SIG-M5 treated with dmso at 0.1 percent for 504 hours (cell line): ENCODE measurements around the gene PIK3R1.
A peak's percentile ranks its signal among the peaks of the same experiment; 100 is the strongest.

Experiments
- DNase-seq: peaks from one replicate; lab custom pipeline; 2025; ENCODE audit not compliant: unreplicated experiment; lab: John Stamatoyannopoulos, UW

PIK3R1 gene

DNA sequence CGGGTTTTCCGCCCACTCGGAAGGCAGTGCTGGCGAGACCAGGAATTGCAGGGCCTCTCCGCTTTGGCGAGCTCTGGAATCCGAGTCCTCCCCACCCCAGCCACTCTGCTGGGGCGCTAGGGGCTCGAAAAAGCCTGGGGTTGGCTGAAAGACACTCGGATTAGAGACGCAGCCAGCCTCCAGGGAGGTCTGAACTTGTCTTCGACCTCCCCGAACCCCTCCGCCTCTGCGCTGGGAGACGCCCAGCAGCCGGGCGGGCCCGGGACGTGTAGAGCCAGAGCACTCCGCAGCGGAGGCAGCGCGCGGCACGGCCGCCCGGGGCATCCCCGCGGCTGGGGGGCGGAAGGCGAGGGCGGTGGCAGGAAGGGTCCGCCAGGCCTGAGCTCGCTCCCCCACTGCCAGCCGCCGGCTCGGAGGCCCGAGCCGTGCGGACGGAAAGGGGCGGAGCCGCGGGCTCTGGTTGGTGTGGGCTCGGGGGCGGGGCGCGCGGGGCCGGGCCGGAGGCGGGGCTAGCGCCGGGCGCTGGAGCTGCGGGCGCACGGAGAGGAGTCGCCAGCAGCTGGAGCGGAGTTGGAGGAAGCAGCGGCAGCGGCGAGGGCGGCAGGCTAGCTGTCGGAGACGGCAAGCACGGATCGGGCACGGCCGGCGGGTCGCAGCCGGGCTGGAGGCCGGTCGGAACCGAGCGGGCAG, at the start of gene PIK3R1:
TSS of gene PIK3R1 (plus strand) at position 549 of the 690 bp plus-strand sequence. CDS start 10,920 bp downstream, outside the sequence.
- peak; percentile 93 for DNase-seq

DNA sequence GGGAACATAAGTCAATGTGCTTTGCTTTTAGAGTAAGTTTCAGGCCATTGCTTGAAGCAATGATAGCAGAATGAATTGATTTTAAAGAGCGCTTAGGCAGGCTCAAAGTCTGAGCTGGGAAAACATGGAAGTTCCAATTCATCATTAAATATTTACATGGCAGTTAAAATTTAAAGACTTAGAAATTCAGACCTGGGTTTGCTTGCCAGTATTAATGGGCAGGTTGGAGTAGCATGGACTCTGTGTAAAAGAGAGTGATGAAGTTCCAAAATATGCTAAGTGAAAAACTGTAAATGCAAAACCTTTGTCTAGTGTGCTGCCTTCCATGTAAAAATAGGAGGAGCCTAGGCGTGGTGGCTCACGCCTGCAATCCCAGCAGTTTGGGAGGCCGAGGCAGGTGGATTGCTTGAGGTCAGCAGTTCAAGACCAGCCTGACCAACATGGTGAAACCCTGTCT, 48.3 kb upstream of the PIK3R1 start:
- DNase-seq = no peak

DNA sequence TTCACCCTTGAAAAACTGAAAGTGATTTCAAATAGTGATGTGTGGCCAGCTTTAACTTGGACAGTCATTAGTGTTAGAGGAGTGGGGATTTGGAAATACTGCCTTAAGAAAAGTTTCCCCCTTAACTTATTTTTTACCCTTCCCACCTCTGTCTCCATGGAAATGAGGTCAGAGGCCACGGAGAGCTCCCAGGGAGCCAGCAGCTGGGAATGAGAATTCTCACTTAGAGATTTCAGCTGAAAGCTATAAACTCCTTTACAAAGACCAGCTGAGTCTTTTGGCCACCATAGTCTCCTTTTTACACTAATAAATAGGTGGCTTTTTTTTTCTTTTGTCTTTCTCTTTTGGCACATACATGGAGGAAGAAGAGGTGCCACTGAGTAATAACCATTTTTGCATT, 45.7 kb upstream of the PIK3R1 start:
- no peak for DNase-seq

DNA sequence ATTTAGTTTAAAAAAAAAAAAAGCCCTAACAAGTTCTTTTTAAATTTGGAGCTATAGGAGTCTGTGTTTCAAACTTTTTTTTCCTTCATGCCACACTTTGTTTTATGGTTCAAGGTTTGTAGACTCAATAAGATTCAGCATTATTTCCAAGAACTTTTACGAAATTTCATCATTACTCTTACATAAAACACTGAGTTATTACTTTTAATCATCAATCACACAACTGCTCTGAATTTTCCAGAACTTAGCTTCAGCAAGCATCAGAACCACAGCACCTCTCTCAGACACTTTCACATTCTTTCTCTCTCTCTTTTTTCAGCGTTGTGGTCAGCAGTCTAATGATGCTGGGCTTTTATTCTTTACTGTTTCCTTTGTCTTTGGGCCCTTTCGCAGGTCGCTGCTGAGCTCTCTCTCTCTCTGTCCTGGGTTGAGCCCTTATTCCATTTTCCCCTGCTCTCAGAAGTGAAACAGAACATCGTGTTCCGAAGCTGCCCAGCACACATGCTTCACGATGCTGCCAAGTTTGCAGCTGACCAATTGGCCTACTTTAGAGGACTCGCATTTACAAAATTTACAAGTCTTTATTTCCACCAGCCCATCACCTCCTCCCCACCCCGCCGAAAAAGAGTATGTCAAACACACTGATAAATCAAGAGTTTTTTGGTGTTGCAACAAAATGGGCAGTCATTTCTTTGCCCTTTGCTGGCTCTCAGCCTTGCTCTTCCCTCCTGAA, 44.6 kb upstream of the PIK3R1 start:
- no peak for DNase-seq

DNA sequence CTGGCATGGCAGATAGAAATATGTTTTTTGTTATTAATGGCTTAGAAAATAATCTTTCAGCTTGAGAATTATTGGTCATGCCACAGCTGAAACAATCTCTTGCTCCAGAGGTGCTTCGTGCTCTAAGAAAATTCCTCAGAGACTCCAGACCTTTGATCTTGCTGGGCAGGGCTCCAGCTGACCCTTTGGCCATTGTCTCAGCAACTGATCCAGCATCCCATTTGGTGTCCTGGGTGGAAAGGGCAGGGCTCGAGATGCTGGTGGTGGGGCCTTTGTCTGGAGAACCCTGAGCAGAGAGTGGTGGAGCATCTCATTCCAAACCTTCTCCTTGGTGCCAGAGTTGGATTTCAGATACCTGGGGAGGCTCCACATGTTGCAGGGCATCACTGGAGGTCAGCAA, 43.2 kb upstream of the PIK3R1 start:
- DNase-seq = no peak

DNA sequence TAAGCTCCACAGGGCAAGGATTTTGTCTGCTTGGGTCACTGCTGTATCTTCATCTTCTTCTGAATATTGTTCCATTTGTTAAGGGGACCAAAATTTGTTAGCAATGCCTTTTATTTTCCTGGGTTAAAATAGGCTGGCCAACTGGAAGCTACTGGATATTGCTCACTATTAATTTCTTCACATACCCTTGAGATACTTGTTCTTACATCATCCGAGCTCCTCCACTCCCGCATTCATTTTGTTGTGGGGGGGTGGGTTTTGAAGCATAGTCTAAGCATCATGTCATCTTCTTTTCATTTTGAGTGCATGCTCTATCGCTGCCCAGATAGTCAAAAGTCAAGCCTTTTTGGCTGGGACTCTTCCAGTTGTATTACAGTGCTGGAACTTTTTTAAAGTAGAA, 42.5 kb upstream of the PIK3R1 start:
- DNase-seq = no peak

DNA sequence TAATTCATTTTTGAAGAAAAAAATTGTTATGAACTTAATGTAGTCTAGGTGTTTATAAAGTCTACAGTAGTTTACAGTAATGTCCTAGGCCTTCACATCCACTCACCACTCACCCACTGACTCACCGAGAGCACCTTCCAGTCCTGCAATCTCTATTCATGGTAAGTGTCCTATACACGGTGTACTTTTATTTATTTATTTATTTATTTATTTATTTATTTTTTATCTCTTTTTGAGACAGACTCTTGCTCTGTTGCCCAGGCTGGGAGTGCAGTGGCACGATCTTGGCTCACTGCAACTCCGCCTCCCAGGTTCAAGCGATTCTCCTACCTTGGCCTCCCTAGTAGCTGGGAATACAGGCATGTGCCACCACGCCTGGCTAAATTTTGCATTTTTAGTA, 39.3 kb upstream of the PIK3R1 start:
- no peak for DNase-seq

DNA sequence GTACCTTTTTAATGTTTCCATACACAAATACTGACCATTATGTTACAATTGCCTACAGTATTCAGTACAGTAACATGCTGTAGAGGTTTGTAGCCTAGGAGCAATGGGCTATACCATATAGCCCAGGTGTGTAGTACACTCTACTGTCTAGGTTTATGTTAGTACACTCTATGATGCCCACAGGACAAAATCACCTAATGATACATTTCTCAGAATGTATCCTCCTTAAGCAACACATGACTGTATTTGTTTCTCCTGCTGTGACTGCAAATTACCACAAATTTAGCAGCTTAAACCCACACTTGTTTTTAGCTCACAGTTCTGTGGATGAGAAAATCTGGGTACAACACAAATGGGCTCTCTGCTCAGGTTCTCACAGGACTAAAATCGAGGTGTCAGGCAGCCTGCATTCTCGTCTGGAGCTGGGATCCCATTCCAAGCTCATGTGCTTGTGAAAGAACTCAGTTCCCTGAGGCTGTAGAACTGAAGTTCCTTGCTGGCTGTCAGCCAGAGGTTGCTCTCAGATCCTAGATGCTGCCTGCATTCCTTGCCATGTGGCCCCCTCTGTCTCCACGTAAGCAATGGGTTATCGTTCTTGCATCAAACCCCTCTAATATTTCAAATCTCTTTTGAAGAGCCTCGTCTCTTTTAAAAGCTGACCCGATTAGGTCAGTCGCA, 38.6 kb upstream of the PIK3R1 start:
- DNase-seq = no peak

DNA sequence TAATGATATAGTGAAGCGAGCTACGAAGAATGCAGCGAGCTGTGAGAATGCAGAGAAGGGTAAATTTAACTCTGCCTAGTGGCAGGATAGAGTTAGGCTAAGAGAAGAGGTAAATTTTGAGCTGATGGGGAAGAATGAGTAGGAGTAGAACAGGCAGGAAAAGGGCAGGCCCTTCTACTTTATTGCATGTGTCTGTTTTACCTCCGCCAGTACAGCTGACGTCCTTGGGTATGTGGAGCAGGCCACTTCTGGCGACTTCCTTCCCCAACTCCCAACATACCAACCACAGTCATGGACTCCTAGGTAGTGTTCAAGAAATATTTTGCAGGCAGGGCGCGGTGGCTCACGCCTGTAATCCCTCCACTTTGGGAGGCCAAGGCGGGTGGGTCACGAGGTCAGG, 37.9 kb upstream of the PIK3R1 start:
- DNase-seq = no peak

DNA sequence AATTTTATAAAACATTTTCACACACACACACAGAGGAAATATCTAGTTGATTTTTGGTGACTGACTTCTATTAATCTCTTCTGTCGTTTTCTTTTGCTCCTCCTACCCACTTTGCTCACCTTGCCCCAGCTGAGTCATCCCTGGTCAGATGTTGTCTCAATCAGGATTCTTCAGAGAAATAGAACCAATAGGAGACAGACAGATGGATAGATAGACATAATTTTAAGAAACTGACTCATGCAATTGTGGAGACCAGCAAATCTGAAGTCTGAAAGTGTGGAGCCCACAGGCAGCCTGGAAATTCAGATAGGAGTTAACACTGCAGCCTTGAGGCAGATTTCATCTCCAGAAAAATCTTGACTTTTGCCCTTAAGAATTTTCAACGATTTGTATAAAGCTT, 37.0 kb upstream of the PIK3R1 start:
- DNase-seq = no peak

DNA sequence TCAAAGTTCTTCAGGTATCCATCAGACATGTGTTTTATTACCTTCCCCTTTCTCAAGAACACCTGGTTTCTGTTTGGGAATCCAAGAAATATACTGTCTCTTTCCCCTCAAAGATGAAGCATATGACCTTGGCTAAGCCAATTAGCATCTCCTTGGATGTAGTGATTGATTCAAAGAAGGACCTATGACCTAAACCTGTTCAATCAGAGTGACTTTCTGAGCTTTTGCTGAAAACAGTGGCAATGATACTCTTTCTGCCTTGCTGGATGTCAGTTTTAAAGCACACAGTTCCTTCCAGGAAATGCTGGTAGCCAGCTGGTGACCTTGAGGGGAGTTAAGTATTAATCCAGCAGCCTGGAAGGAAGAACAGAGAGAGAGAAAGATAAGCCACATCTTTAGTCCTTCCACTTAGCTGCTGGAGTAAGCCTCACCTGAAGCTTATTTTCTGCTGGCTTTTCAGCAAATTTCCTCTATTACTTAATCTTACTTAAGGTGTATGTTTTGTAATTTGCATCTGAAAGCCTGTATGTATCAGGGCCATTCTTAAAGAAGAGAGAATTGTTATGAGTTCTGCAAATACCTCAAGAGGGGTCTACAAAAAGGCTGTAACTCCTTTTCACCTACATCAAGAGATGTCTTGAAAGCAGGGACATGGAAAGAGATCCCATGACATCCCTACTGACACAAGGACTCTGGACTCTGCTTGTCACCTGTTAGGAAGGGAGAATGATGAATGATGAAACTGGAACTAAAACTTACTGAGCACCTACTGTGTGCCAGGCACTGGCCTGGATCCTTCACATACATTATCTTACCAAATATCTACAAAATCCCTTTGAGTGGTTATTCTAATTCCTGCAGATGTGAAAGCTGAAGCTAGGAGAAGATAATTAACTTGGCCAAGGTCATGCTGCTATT, 35.2 kb upstream of the PIK3R1 start:
- no peak for DNase-seq

DNA sequence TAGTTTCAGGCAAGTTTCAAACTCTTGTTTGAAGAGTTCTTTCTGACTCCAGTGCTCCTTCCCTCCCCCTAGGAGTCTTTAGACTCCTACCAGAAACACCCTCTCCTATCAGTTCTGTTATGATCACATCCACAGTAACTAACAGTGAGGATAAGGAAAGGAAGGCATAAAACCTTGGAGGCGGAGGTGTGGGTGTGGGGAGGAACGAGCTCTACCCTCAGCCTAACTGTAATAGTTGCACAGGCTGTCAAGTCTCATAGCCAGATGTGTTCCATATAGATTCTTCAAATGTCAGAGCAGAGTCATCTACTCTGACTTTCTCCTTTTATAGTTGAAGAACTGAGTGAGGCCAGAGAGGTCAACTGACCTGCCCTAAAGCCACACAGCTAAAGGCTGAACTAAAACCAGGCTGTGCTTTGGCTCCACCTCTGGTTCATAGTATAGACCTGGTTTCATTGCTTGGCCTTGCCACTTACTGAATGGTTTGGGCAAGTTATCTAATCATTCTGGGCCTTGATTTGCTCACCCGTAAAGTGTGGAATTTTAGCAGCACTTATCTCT, 34.4 kb upstream of the PIK3R1 start:
- DNase-seq = no peak

DNA sequence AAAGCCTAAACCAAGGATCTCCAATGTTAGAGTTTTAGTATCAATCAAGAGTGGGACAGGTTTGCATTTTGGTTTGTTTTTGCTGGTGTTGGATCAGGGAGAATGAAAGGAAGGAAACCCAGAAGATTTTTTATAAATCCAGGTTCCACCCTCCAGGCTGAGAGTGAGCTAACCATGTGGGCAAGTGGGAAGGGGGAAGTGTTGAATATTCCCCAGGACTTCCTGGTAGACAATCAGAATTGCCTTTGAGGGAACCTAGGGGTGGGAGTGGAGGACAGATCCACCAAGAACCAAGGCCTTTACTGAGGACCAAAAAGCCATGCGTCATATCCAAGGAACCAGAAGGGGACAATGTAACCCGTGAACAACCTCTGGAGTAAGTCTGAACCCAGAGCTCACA, 33.5 kb upstream of the PIK3R1 start:
- DNase-seq = no peak

DNA sequence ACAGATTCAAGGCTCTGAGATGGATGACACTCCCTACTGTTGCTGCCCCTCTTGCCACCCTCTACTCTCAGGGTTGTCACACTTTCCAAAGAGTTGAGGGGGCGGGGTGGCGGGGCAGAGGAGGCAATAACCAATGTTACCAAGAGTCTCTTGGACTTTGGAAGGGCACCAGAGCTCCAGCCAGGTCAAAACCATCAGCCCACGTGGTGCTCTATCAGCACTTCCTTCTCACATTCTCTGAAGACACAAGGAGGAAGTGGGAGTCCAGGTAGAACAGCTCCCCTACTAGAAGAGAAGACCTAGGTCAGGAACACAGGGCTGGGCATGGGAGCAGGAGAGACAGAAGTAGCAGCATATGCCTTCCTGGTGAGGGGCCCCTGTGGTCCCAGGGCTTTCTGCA, 33.0 kb upstream of the PIK3R1 start:
- DNase-seq = no peak

DNA sequence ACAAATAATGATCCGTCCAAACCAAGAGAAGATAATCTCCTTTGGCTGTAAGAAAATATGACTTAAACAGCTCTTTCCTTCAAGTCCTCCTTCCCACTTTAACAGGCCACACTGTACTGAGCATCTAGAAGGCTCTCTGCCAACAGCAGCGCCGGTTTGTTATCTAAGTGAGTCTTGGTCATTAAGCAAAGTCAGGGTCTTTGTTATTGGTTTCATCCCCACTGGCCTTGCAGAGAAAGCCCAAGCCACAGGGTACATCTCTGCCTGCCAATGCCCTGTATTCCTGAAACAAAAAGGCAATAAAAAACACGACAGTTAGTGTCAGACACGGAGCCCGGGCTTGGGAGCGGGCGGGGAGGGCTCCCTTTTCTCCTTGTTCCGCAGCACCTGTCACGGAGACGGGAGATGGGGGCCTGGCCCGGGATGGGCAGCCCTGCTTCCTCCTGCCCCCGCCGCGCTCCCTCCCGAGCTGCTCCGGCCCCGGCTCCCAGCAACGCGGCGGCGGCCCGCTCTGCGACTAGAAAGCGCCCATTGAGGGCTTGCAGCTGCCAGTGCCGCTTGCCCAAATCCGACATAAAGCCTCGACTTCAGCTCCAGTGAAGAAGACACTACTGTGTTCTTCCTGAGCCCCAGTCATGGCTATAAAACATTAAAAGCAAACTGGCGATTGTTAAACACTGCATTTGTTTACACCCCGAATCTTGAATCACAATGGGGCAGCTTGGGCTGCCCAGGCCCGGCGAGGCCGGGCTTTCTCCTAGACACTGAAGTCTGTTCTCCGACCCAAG, 28.1 kb upstream of the PIK3R1 start:
- DNase-seq = no peak

DNA sequence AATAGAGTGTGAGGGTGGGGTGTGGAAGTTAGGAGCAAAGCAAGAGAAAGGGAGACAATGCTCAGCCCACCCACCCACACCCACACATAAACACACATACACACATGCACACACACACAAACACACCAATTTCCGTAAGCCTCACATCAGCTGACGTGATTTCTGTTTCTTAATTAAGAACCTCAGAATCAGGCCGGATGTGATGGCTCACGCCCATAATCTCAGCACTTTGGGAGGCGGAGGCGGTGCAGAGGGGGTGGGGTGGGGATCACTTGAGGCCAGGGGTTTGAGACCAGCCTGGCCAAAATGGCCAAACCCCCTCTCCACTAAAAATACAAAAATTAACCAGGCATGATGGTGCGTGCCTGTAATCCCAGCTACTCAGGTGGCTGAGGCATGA, 26.4 kb upstream of the PIK3R1 start:
- DNase-seq = no peak

DNA sequence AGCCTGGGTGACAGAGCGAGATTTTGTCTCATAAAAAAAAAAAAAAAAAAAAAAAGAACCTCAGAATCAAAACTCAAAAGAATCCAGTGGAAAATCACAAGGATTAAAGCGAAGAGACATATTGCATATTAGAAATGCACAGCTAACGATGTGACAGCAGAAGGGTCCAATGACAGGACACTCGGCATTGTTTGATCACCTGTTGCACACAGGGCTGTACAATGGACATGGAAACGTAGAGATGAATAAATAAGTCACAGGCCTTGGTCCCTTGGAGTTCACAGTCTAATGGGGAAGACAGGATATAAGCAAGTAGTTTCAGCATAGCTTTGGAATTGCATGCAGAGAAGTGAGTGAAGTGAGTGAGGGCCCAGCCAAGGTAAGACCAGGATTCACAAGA, 25.9 kb upstream of the PIK3R1 start:
- DNase-seq = no peak

DNA sequence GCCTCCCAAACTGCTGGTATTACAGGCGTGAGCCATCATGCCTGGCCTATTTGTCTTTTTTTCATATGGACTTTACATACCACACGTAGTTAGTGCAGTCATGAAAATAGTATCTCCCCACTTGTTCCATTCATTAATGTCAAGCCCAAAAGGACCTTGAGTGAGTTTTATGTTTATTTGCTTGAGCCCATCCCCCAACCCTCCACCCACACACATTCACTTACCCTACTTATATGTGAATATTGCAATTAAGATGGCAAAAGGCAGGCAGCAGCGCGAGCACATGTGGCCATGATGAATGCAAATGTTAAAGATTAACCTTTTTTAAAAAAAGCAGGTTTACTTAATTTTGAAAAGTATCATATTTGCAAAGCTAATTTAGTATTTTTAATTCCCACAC, 24.9 kb upstream of the PIK3R1 start:
- no peak for DNase-seq

DNA sequence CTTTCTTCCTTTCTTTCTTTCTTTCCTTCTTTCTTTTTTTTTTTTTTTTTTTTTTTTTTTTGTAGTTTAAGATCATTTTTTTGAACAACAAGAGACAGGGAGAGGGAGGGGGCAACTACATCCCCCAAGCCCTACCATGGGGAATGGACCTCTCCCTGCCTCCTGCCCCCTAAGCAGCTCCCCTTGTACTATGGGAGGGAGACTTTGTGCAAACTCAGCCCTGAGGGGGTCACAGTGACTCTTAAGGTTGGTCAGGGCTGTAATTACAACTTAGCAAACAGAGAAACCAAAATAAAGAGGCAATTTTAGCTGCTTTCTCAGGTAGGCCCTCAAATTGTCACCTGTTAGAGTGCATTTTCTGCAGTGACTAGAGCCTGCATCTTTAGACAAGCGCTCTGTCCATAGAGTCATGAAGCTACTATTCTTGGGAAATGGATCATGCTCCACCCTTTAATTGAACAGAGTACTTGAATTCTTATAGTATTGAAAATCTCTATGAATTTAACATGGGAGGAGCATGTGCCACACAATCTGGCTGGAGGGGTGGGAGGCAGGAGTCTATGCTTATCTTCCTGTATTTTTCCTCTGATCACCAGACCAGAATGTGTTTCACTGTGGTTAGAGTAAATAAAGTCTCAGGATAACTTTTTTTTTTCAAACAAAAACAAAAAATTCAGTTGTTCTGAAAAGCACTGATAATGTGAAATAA, 24.3 kb upstream of the PIK3R1 start:
- DNase-seq = no peak
